ENCODE measurements around the gene HUNK.
"Not testable (repeated sequence)": the region's sequence is repeated elsewhere in the genome, so short reads cannot be mapped to it uniquely, and the experiment has no call there.

Gene HUNK

GRCh38 chr21:31872452-31873274, at the start of gene HUNK:
Gene HUNK (plus strand): TSS chr21:31873020. CDS start chr21:31873675, 655 bp downstream.
- no peak for DNase-seq

GRCh38 chr21:31829736-31830472, 42.9 kb upstream of the HUNK start:
- no peak for DNase-seq

GRCh38 chr21:31830701-31831100, 42.1 kb upstream of the HUNK start:
- no peak for DNase-seq

GRCh38 chr21:31837041-31837440, 35.8 kb upstream of the HUNK start:
- no peak for DNase-seq

DNA sequence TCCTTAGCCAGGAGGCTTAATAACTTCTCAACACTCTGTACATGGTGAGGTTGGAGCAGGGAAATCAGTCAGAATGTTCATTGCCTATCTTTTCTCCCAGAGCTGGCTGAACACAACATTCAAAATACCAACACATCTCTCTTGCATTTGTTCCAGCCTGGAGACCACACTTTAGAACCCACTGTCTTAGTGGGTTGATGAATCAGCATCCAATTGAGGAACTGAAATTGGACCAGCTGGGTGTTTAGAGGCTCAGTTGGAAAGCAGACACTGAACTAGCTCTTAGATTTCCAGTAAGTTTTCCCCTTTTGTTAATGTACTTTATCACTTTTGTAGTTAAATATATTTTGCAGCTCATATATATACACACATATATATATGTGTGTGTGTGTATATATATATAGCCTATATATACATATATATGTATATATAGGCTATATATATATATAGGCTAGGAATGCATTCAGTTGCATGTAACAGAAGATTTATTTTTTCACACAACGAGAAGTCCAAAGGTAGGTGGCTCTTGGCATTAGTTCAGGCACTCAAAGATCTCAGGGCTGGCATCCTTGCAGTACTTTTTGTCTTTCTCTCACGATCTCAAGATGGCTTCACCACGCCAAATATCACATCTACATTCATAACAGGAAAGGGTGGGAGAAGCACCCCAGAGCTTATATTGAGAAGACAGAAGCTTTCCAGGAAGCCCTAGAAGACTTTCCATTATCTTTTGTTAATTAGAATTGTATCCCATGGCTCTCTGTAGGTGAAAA, 35.0 kb upstream of the HUNK start:
- DNase-seq: peak; percentile 26

DNA sequence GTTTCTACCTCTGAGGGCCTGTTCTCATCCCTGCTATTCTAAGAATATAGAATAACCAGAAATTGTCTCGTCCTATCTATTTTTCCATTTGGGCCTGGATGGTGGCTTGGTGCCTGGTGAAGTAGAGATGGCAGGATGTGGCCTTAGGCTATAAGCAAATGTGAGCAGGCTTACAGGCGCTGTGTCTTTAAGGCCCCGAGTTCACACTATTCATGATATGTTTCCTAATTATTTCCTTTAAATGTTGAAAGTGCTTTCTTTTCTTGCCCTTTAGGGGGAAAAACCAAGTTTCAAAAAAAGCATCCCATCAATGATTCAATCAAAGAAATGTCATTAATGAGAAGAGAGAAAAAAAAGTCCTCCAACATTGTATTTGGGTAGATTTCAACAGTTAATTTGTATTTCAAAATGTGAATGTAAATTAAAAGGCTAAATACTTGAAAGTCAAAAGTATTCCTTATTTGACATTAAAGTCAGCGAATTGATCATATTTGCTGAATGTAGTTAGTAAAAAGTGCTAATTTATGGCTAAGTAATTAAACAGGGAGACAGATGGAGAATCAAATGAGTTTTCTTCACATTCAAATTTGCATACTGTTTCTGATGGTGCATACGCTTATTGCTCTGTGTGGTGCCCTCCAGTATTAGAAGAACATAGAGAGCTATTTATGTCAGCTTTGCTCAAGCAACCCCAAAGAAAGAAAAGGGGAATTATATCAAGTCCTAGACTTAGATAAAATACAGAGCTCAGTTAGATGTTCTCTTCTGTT, 34.0 kb upstream of the HUNK start:
- DNase-seq: no peak

GRCh38 chr21:31844206-31844605, 28.6 kb upstream of the HUNK start:
- DNase-seq: no peak

DNA sequence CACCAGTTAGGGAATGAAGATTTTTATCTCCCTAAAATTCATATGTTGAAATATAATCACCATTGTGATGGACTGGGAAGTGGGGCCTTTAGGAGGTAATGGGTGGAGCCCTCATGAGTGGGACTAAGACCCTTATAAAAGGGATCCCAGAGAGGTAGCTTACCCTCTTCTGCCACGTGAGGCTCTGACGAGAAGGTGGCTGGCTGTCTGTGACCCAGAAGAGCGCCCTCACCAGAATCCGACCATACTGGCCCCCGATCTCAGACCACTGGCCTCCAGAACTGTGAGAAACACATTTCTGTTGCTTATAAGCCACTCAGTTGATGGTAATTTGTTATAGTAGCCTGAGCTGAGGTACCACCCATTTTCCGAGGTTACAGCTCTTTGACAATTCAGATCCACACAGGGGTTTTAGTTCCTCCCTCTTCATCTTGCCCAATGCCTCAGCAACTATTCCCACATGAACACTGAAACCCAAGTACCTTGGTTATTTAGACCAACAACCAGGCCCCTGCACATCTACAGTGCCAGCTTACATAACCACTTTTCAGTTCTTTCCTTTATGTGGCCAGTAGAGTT, 27.6 kb upstream of the HUNK start:
- DNase-seq: no peak

DNA sequence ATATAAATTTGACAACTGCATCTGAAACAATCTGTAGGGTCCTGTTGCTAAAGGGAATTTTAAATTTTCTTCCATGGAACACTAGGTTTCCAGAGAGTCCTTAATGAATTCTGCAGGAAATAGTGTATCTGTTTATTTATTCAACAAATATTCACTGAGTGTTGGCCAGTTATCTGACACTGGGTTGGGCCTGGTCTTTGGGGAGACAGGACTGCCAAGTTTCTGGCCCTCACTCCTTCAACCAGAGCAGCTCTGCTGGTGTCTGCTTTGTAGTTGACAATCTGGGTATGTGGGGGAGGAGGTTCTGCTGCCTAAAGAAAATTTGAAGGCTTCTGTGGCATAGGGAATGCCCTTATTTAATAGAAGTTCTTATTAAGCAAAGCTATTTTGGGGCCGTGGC, 26.1 kb upstream of the HUNK start:
- DNase-seq: no peak

GRCh38 chr21:31847761-31848160, 25.1 kb upstream of the HUNK start:
- DNase-seq: no peak

DNA sequence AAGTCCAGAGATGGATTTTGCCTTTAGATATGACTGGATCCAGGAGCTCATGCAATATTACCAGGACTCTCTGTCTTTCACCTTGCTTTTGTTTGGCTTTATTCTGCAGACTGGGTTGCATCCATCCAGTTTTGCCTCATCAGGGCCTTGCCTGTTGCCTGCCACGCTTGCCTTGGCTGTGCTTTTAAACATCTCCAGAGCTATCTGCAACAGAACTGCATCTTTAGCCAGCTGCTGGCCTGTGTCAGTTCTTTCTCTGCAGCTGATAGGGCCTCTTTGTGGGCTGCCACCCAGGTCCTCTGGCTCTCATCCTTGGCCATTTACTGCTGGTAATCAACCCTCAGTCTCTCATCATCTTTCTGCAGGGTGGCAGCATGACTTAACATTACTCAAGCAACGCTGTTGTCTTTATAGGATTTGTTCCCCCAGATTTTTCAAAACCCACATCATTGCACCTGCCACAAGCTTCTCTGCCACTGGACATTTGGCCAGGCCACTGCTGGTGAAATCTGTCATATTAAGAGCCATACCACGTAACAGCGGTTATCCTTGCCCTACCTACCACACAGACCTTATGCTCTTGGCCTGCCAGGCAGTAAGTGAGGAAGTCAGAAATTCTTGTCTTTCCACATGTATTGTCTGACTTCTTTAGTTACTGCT, 24.4 kb upstream of the HUNK start:
- DNase-seq: no peak

GRCh38 chr21:31850886-31851285, 21.9 kb upstream of the HUNK start:
- no peak for DNase-seq

- no peak for DNase-seq
Observed at GRCh38 chr21:31855180-31855579, 17.6 kb upstream of the HUNK start.

GRCh38 chr21:31857096-31857495, 15.7 kb upstream of the HUNK start:
- DNase-seq: no peak

- DNase-seq: not testable (repeated sequence)
Observed at GRCh38 chr21:31857631-31858030, 15.2 kb upstream of the HUNK start.

- no peak for DNase-seq
Observed at GRCh38 chr21:31860851-31861250, 12.0 kb upstream of the HUNK start.

DNA sequence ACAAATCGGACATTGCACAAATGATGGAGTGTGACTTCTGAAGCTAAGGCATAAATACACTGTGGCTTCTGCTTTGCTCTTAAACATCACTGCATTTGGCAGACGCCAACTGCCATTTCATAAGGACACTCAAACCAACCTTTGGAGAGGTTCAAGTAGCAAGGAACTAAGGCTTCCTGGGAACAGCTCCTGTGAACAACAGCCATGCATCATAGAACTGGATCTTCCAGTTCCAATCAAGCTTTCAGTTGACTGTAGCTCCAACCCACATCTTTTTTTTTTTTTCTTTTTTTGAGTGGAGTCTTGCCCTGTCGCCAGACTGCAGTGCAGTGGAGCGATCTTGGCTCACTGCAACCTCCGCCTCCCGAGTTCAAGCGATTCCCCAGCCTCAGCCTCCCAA, 10.7 kb upstream of the HUNK start:
- no peak for DNase-seq

GRCh38 chr21:31865429-31865970, 7.3 kb upstream of the HUNK start:
- no peak for DNase-seq

DNA sequence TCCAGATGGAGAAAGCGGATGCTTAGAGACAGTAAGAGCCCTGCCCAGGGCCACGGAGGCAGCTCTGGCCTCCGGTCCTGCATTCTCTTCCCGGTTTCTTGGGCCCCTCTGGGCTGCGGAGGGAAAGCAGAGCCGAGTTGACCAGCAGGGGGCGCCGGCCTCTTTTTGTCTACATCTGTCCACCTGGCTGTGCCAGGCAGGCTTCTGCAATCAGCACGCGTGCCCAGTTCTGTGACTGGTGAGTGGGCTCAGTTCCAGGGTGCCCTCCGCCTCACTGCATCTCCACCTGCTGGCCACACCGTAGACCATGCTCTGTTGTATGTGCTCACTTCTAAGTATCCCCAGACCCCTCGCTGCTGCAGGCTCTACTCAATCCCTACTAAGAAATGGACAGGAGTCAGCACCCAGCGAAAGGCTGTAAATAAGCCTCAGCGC, 6.7 kb upstream of the HUNK start:
- peak; percentile 65 for DNase-seq

DNA sequence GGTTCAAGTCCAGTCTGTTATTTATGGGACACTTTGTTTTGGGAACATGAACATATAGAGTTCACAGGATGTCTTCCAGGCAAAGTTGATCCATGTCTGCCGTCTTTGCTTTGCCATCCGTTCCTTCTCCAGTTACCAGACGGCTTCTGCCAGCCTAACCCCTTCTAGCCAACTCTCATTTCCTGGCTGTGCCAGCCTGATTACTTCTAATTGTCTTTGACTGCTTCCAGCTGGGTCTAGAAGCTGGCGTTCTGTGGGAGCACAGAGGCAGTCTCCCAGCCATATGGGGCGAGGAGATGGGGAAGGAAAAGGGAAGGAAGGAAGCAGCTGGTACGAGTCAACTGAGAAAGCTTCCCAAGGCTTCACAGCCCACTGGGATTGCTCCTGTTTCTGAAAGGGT, 3.1 kb upstream of the HUNK start:
- no peak for DNase-seq

- DNase-seq: no peak
Observed at GRCh38 chr21:31870472-31871193, 2.2 kb upstream of the HUNK start.

Data from inflammatory macrophage treated with lipopolysaccharide for 4 hours (primary cell).